CD4-positive, alpha-beta T cell treated with Interleukin-17A for 4 hours (primary cell): Measurements from ENCODE around the gene PLPP7.
A peak's percentile ranks its signal among the peaks of the same experiment; 100 is the strongest.

Source experiments
- DNase-seq: peaks from one replicate; pipeline ENCODE4 v3.0.0-alpha.2; 2020; ENCODE audit warnings: mixed read lengths

PLPP7 gene

DNA sequence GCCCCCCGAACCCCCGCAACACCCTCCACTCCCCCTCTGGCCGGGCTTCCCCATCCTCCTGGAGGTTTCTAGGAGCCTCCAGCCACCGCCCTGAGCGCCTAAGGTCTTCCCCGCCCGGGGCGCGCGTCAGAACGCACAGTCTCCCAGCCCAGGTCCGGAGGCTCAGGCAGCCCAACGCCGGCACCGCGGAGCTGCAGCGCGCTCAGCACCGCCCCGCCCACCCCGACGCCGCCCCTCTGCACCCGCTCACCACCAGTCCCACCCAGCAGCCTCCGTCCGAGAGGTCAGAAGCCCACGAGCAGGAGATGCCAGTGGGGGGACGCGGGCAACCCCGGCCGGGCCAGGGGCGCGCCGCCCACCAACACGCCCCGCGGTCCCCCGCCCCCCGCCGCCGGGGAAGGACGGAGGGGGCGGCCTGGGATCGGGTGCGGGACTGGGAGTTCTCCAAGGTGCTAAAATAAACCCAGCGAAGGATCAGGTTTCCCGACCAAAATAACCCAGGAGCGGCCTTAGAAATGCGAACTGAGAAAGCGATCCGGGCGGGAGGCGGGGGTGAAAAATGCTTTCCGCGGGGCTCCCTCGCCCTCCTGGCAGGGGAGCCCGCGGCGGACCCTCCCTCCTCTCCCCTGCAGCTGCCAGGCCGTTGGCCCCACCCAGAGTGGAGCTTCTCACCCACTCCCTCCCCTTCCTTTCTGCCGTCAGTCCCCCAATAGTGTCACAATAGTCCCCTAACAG lies 6.7 kb upstream of the PLPP7 start:
- DNase-seq: peak; percentile 39

DNA sequence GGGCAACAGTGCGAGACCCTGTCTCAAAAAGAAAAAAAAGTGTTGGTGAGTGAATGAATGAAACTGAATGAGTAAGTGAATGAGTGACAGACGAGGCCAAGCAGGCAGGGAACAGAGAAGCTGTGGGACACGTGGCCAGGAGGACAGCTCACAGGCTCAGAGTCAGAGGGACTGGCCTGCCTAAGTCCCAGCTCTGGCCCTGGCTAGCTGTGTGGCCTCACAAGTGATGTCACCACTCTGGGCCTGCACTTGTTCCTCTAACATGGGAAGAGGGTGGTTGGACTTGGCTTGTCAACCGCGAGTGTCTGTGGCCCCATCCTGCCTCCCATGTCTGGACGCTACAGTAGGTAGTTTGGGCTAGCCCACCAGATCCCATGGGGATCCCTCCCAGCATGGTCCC lies 4.7 kb upstream of the PLPP7 start:
- DNase-seq: no peak

DNA sequence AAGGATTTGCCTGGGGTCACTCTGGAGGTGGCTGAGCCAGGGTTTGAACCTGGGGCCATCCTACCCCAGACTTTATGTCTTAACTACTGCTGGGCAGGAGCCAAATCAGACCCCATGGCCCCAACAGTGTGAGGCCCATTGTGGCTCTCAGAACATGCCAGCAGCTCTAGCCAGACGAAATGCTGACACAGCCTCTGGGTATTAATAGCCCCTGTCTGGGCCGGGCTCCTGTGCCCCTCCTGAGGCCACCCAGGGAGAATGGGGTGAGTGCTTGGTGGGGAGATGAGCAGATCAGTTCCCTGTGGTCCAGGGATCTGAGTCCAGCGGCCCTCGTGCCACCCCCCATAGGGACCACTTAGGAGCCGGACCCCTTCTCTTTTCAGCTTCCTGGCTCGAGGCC lies 2.2 kb upstream of the PLPP7 start:
- no peak for DNase-seq

DNA sequence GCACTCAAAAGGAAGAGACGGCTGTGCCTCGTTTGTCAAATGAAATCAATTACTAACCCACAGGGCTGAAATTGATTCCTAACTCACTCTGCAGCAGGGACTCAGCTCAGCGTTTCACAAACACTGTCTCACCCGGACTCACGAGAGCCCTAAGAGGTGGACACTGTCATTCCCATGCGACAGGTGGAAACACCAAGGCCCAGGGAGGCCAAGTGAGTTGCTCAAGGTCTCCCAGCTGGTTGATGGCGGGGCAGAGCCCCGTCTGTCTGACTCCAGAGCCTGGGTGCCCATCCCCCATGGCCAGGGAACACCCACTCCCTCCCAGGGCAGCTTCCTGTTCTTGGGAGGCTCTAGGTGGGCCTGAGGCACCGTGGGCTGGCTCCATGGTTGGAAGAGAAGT lies 1.3 kb upstream of the PLPP7 start:
- DNase-seq: no peak

DNA sequence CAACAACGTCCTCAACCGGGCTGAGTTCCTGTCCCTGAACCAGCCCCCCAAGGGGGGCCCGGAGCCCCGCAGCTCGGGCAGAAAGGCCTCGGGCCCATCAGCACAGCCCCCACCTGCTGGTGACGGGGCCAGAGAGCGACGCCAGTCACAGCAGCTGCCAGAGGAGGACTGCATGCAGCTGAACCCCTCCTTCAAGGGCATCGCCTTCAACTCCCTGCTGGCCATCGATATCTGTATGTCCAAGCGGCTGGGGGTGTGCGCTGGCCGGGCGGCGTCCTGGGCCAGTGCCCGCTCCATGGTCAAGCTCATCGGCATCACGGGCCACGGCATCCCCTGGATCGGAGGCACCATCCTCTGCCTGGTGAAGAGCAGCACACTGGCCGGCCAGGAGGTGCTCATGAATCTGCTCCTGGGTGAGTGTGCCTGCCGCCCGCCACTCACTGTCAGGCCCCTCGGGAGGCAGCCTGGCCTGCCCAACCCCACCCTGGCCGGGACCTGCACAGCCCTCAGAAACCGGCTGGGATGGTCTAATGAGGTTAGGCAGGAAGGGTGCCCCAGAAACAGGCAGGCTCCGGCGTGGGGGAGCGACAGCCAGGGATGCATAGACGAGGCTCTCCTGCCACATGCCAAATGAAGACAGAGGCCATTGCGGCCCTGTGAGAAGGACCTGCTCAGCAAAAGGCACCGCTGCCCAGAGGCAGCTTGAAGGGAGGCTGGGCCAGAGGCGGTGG lies 678 bp downstream of the PLPP7 start:
- DNase-seq: no peak

DNA sequence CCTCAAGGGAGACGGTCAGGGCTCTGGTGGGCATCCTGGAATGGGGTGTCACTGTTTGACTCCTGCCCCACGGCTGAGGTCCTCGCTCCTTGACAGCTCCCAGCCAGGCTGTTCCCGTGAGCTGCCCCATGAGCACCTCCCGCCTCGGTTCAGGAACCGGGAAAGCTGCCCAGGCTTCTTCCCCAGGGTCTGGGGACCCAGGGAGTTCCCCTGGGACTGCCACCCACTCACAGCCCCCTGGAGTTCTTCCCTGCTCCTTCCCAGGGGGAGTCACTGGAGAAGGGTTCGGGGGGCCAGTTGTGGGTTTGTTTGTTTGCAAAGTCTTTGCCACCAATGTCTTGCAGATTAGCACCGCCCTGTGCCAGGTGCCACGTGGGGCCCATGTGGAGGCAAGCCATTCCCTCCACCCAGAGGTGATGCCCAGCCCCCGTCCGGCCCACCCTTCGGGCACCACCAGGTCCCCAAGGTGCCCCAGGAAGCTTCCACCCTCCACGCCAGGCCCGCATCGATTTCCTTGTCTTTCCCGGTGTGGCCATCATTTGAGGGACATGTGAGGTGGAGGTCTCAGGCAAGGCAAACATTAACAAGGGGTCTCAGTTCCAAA lies 1.3 kb downstream of the PLPP7 start:
- DNase-seq: no peak

DNA sequence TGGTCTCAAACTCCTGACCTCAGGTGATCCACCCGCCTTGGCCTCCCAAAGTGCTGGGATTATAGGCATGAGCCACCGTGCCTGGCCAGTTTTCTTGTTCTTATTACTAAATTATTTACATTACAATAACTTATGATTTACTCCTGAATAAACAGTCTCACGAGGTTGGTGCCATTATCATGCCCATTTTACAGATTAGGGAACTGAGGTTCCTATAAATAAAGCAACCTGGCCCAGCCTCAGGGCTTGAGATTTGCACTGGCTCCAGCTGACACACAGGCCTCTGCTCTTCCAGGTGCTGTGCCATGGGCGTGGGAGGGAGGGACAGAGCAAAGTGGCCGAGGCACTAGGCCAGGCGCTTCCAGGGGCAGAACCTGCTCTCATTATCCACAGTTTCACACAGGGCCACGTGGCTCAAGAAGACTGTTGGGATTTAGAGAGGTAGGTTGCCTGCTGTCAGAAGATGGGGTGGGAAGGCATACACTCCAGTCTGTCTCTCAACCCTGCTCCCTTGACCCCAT lies 2.3 kb downstream of the PLPP7 start:
- DNase-seq: no peak

DNA sequence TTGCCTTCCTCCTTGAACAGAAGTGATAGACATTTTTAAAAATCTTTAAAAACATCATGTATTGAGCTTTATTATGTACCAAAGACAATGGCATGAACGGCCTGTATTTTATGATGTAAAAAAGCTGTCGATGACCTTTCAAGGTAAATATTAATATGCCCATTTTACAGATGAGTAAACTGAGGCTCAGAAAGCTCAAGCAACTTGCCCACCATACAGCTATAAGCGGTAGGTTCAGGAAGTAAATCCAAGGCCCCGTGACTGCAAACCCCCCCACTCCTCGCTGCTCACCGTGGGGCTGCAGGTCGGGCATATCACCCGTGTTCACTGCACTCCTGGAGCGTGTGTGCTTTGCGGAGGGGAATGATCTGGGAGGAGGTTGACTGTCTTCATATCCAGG lies 3.4 kb downstream of the PLPP7 start:
- no peak for DNase-seq

DNA sequence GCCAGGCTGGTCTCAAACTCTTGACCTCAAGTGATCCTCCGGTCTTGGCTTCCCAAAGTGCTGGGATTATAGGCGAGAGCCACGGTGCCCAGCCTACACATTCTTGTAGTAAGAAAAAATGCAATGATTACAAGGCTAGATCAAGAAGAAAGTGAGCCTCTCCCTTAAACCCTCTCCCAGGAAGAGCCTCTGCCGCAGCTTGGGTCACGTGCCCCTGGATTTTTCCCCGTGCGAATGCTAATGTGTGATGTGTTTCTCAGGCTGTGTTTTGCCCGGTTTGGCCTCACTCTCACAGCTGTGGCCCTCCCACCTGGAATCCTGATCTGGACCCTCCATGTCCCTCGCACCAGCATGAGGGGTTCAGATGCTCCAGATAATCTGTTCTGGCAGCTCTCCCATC lies 6.9 kb downstream of the PLPP7 start:
- no peak for DNase-seq

DNA sequence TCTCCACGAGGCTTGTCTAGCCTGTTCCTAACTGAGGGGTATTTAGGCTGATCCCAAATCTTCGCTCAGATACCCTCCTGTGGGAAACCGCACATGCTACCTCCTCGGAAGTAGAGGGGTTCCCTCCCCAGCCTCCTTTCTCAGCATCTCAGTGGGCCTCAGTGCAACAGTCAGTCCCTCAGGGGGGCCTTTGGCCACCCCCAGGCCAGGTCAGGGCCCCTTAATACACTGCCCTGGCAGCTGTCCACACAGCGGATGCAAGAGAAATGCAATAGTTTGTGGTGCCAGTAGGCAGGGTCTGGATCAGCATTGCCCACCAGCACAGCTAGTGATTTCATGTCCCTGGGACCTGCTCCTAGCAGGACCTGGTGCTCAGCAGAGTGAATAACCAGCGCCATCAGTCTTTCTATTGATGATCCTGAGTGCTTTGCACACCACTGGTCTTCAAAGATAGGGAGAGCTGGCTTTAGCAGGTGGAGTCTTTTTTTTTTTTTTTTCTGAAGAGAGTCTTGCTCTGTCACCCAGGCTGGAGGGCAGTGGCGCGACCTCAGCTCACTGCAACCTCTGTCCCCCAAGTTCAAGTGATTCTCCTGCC lies 7.5 kb downstream of the PLPP7 start:
- no peak for DNase-seq

DNA sequence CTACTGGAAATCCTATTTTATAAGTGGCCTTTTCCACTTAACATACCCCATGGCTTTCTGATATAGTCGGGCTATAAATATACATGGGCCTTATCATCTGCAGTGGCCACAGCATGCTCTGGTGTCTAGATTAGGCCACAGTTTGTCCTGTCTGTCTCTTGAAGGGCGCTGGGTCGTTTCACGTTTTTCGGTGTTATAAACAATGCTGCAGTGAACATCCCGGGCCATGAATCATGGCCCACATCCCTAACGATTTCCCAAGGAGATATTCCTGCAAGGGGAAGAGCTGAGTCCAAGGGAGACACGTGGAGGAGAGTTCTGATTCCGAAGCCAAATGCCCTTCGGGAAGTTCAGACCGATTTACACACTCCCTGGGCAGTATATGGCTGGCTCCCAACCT lies 8.4 kb downstream of the PLPP7 start:
- DNase-seq: no peak

DNA sequence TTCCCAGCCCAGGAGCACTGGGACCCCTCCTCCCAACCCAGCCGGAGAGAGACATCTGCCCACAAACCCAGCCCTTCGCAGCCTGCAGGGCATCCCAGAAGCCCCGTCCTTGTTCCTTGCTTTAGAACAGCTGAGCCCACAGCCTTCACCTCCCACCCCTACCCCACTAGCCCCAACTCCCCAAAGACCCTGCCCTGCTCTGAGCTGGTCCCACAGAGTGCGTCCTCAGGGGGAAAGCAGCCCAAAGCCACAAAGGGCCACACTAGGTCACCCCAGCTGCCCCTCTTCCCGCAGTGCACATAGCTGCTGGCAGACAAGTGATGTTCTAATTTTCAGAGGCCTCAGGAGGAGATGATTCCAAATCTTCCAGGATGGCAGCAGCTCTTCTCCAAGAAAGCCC lies 8.8 kb downstream of the PLPP7 start:
- DNase-seq: no peak

DNA sequence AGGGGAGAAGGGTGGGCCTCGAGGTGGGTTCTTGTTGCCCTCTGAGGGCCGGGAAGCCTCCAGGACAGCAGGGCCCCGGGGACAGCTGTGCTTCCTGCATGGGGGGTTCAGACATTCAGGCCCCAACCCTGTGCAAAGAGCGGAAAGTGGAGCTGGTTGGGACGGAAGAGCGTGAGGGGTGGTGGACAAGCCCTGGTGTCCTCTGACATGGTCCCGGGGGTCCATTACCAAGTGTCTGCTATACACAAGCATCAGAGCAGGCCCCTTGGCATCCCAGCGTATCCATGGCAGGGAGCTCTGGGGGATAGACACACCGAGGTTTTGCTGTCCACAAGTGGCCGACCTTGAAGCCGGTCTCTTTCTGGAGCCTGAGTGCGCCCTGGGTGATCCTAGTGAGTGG lies 9.3 kb downstream of the PLPP7 start:
- no peak for DNase-seq

DNA sequence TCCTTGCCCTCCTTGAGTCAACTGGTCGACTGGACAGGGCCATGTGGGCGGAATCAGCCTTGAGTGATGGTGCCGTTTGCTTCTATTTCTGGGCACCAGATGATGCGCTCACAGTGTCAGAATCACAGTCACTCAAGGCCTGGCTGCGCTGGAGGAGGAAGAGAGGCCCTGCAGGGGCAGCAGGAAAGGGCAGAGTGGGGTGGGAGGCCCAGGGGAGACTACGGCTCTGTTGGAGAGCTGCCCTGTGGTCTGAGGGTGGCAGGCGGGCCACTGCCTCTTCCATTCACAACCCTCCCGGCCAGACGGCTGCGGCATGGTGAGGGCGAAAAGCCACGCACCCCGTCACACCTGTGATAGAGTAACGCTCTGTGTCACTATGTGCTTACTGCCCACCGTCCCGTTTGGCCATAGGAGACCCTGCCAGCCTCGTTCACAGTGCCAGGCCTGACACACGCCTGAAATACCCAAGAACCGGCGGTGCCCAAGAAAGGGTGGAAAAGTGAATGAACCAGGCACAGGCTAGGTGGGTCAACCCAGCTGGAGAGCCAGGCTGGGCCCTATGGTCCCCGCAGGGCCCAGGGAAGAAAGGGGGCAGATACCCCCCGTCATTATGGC lies 9.9 kb downstream of the PLPP7 start:
- DNase-seq: no peak

DNA sequence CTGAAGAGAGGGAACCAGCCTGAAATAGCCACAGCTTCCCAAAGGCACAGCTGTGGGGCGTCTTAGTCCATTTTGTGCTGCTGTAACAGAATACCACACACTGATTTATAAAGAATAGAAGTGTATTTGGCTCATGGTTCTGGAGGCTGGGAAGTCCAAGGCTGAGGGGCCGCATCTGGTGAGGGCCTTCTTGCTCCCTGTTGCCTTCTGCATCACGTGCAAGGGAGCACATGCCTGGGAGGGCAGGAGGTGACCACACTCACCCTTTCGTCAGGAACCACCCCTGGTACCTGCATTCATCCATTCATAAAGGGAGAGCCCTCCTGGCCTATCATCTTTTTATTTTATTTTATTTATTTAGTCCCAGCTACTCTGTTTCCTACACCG lies 10.4 kb downstream of the PLPP7 start:
- no peak for DNase-seq

DNA sequence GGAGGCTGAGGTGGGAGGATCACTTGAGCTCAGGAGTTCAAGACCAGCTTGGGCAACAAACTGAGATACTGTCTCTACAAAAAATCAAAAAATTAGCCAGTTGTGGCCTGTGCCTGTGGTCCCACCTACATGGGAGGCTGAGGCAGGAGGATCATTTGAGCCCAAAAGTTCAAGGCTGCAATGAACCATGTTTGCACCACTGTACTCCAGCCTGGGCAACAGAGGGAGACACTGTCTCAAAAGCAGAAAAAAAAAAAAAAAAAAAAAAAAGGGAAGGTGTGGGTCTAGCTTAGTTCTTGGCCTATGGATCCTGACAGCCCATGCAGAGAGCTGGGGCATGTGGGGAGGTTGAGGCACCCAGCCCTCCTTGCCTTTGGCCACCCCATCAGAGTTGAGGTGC lies 10.9 kb downstream of the PLPP7 start:
- DNase-seq: no peak

DNA sequence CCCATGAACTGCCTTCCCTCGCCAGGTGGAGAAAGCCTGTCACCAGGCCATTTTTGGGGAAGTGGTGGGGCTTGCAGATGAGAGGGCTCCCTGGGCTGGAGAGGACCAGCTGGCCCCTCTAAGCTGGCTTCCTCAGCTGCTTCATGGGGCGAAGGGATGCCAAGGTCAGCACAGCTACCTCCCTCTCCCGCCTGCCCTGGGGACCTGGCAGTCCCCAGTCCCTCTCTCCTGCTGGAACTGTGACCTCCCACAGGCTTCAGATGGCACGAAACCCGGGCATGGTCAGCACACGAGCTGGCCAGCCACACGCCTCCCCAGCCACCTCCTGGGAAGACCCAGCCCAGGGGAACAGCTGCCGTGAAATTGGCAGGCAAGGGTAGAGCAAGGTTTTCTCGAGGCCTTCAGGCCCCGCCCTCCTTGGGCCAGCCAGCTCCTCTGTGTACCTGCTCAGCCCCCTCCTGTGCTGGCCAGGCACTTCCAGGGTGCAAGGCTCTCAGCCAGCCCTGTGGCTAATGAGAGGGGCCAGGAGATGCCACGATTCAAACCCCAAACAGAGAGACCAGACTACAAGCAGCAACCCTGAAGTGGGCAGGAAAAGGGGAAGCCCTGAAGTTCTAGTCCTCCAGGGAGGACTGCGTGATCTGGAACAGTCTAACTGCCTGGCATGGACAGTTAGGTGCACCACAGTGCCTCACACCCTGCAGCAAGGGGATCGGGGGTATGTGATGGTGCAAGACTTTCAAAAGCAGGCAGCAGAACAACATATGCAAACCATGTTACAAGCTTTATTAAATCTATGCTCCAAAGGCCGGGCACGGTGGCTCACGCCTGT lies 12.9 kb downstream of the PLPP7 start:
- no peak for DNase-seq

DNA sequence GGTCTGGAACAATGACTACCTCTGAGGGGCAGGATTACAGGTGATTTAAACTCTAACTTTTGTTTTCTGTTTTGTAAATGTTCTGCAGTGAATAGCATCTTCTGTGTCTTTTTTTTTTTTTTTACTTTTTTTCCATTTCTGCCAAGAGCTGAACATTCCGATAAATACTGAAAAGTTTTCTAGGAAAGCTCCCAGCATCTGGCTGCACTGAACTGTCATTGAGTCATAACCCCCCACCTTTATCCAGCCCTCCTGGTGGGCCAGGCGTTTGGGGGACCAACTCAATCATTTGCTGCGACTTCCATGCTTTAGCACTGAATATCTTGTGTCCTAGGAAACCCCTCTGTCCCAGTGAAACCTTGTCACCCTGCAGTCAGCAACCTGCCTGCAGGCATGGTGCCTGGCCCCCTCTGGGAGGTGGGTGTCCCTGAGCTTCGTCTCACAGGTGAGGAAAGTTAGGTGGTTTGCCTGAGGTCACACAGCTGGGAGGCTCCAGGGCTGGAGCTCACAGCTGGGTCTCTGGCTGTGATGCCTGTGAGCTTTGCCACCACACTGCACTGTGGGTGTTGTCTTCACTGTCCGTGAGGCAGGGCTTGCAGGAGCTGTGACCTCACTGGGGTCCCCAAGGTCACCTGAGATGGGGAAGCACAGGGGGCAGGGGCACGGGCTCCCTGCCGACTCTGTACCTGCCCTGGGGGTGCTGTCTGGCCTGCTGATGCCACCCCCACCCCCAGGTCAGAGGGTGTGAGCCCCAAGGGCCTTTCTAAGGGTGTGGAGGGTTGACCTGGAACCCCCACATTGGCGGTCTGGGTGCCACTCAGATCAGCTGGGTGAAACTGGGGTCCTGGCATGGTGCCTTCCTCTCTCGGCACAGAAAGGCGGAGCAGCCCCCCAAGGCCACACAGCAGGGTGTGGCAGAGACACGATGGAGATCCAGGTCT lies 14.1 kb downstream of the PLPP7 start:
- no peak for DNase-seq

DNA sequence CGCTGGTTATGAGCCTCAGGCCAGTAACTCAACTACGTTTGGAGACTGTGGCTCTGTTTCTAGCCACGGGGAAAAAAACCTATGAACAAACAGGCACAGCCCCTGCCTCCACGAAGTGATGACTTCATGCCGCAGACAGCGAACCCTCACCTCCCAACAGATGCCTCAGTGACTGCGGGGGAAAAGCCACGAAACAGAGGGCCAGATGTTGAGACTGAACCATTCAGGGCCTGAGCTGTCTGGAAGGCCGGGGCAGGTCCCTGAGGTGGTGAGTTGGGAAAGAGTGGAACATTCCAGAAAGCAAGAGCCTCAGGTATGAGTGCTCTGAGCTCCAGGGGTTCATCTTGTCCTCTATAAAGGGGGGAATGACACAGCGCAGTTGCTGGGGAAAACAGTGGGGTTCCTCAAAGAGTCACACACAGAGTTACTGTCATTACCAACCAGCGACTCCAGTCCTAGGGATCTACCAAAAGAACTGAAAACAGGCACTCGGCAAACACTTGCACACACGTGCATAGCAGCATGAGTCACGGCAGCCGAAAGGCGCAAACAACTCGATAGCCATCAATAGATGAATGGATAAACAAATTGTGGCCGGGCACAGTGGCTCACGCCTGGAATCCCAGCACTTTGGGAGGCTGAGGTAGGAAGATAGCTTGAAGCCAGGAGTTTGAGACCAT lies 15.3 kb downstream of the PLPP7 start:
- no peak for DNase-seq

DNA sequence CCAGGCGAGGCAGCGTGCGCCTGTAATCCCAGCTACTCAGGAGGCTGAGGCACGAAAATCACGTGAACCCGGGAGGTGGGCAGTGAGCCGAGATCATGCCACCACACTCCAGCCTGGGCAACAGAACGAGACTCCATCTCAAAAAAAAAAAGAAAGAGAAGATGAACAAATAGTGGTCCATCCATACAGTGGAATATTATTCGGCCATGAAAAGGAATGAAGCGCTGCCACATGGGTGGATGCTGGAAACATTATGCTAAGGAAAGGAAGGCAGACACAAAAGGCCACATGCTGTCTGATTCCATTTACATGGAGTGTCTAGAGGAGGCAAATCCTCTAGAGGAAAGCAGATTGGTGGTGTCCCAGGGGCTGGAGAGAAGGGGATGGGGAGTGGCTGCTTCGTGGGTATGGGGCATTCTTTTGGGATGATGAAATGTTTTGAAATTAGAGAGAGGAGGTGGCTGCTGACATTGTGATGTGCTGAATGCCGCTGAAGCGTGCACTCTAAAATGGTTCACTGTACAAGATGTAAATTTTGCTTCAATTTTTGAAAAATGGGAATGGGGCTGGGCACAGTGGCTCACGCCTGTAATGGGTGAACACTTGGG lies 17.0 kb downstream of the PLPP7 start:
- no peak for DNase-seq
